GM21526 (cell line): ENCODE data around the gene BCAP31.
"Not testable (repeated sequence)": the region's sequence is repeated elsewhere in the genome, so short reads cannot be mapped to it uniquely, and the experiment has no call there.

Experiments used
- ATAC-seq: cut with Tn5 transposase; IDR thresholded peaks from one replicate; pipeline ENCODE4 v1.9.1; 2021; ENCODE audit warnings: moderate library complexity; ENCODE audit not compliant: unreplicated experiment, low FRiP score

Gene BCAP31

GRCh38 chrX:153736071-153736820 lies 12.1 kb upstream of the BCAP31 start:
- no peak for ATAC-seq

- no peak for ATAC-seq
These were observed 11.1 kb upstream of the BCAP31 start for GRCh38 chrX:153735274-153735673.

- ATAC-seq, result no peak
These were observed 10.7 kb upstream of the BCAP31 start for GRCh38 chrX:153734871-153735270.

GRCh38 chrX:153733651-153734240 lies 9.6 kb upstream of the BCAP31 start:
- ATAC-seq, result no peak

GRCh38 chrX:153732401-153732800 lies 8.2 kb upstream of the BCAP31 start:
- no peak for ATAC-seq

- ATAC-seq, result no peak
These were observed 7.6 kb upstream of the BCAP31 start for GRCh38 chrX:153731845-153732215.

- no peak for ATAC-seq
These were observed 7.1 kb upstream of the BCAP31 start for GRCh38 chrX:153731117-153731844.

- not testable (repeated sequence) for ATAC-seq
These were observed 5.9 kb upstream of the BCAP31 start for GRCh38 chrX:153730115-153730514.

GRCh38 chrX:153728951-153729631 lies 4.9 kb upstream of the BCAP31 start:
- ATAC-seq, result no peak

- ATAC-seq, result no peak
These were observed 3.9 kb upstream of the BCAP31 start for GRCh38 chrX:153728095-153728494.

GRCh38 chrX:153727123-153727931 lies 3.1 kb upstream of the BCAP31 start:
- no peak for ATAC-seq

- peak; percentile 46 for ATAC-seq
These were observed 2.3 kb upstream of the BCAP31 start for GRCh38 chrX:153726286-153727122.

- no peak for ATAC-seq
These were observed 1.7 kb upstream of the BCAP31 start for GRCh38 chrX:153725832-153726285.

- ATAC-seq, result no peak
These were observed 1.0 kb upstream of the BCAP31 start for GRCh38 chrX:153725039-153725831.

- peak; percentile 38 for ATAC-seq
These were observed 586 bp downstream of the BCAP31 start for GRCh38 chrX:153723351-153724251.

GRCh38 chrX:153722704-153723350 lies 1.4 kb downstream of the BCAP31 start:
- no peak for ATAC-seq

GRCh38 chrX:153719701-153720100 lies 4.5 kb downstream of the BCAP31 start:
- no peak for ATAC-seq
